Measurements from ENCODE around the gene HDAC4. TPM values are rescaled to one million over a fixed set of nuclear protein-coding genes. Genes with fewer than 3 reads are reported as not detected.

HDAC4 gene
- total RNA-seq, 1 experiment from 2014 or later: 47.6 TPM

DNA sequence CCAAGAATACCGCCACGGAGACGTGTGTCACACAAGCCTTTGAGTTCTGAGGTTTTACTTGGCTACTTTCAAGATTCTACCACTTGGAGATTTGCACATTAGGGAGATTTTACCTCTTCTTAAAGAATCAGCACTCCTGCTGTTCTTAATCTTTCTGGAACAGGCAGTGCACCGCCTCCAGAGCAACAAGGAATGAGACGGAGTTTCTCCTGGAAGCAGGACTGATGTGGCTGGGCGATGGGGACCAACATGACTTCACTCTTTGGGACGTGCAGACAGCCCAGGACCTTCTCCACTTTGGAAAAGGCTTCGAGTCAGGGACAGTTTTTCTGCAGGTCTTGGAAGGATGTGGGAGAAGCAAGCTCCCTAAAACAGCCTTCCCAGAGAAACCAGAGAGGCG, 255.2 kb downstream of the HDAC4 start:
- Histone ChIP-seq H3K27ac (ENCODE audit: low read depth, low read length) (no peak overlapping the region), H3K27me3 (ENCODE audit: insufficient read depth, low read length) (no peaks in the 10 kb centered on the region), H3K4me2 (ENCODE audit: low read length) (no peak overlapping the region), H3K4me3 (replicated peaks in 1 of 2; ENCODE audit: low read depth in 1 of 2, low read length in 2 of 2) (no peak overlapping the region), H3K9me3 (ENCODE audit: control insufficient read depth in 1 of 2, insufficient read depth in 1 of 2, low read depth in 1 of 2, low read length in 2 of 2) (no peaks in the 10 kb centered on the region), H3K9me2 (ENCODE audit: insufficient read depth) (no peaks in the 10 kb centered on the region), H3K4me1 (ENCODE audit: control insufficient read depth in 1 of 2, insufficient read depth in 2 of 2, low read length in 2 of 2) (peaks cover 0 to 8% of the 10 kb centered on the region in 2 experiments; a peak in 1 of 4 replicates), H2AFZ (ENCODE audit: low read depth, low read length, poor library complexity, severe bottlenecking) (no peak overlapping the region), H3K36me3 (ENCODE audit: control insufficient read depth in 1 of 2, insufficient read depth in 2 of 2, low read length in 2 of 2) (peaks cover 0 to 11% of the 10 kb centered on the region in 2 experiments; a peak in 3 of 4 replicates), H4K20me1 (ENCODE audit: insufficient read depth) (no peaks in the 10 kb centered on the region), H3K9ac (ENCODE audit: low read length) (no peak overlapping the region), H3K79me2 (ENCODE audit: insufficient read depth, low read length) (no peaks in the 10 kb centered on the region)
- intact Hi-C loops (cut with micrococcal nuclease): no loop called here
- BruUV-seq (replicated peaks): no TSS peak
- DNase-seq (ENCODE audit: low read depth, low spot score) (no peak), ATAC-seq (no peak)
- RAD21 ChIA-PET (ENCODE audit: low non-redundant PET in 1 of 2, low total read pairs in 2 of 2, uncharacterized antibody in 2 of 2, unreplicated experiment in 2 of 2): no interaction called here
- CTCF ChIA-PET: no interaction called here
- POLR2A ChIA-PET: no interaction called here
- TF ChIP-seq SRF (IDR thresholded peaks at IDR 0.05; ENCODE audit: low read depth) (no peak), JUND (IDR thresholded peaks at IDR 0.05) (no peak), POLR2AphosphoS5 (IDR thresholded peaks at IDR 0.05; ENCODE audit: low read depth, low read length) (no peak), ELF1 (IDR thresholded peaks at IDR 0.05; ENCODE audit: borderline replicate concordance, low read depth) (no peak), EZH2 (IDR thresholded peaks at IDR 0.05) (no peak)
- TF ChIP-seq, protein P1, sequence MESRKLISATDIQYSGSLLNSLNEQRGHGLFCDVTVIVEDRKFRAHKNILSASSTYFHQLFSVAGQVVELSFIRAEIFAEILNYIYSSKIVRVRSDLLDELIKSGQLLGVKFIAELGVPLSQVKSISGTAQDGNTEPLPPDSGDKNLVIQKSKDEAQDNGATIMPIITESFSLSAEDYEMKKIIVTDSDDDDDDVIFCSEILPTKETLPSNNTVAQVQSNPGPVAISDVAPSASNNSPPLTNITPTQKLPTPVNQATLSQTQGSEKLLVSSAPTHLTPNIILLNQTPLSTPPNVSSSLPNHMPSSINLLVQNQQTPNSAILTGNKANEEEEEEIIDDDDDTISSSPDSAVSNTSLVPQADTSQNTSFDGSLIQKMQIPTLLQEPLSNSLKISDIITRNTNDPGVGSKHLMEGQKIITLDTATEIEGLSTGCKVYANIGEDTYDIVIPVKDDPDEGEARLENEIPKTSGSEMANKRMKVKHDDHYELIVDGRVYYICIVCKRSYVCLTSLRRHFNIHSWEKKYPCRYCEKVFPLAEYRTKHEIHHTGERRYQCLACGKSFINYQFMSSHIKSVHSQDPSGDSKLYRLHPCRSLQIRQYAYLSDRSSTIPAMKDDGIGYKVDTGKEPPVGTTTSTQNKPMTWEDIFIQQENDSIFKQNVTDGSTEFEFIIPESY (IDR thresholded peaks at IDR 0.05; ENCODE audit: extremely low read depth, insufficient replicate concordance, low read length): no peak
- TF ChIP-seq, protein P2, sequence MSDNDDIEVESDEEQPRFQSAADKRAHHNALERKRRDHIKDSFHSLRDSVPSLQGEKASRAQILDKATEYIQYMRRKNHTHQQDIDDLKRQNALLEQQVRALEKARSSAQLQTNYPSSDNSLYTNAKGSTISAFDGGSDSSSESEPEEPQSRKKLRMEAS (IDR thresholded peaks at IDR 0.05): no peak

DNA sequence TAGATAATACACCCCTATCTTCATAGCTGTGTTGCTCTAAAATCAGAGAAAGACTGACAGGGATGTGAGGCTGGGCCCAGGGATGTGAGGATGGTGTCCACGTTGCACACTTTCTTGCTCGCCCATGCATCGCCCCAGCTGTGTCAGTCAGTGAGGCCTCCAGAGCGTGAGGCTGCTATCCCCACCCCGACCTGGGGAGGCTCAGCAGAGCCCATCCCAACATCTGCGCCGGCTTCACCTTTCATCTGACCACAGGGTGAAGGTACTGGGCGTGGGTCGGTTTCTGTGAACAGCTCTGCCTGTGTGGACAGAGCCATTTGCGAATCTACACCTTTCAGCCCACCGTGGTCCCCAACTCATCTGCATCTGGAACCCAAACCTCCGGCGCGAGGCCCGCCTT, 255.7 kb downstream of the HDAC4 start:
- BruUV-seq (replicated peaks): no TSS peak
- RAD21 ChIA-PET (ENCODE audit: low non-redundant PET in 1 of 2, low total read pairs in 2 of 2, uncharacterized antibody in 2 of 2, unreplicated experiment in 2 of 2): no interaction called here
- ATAC-seq: peak; percentile 43; the same call in 1 of the 2 replicates
- Histone ChIP-seq H4K20me1 (ENCODE audit: insufficient read depth) (no peaks in the 10 kb centered on the region), H3K4me2 (ENCODE audit: low read length) (no peak overlapping the region), H3K4me3 (replicated peaks in 1 of 2; ENCODE audit: low read depth in 1 of 2, low read length in 2 of 2) (no peak overlapping the region), H3K27ac (ENCODE audit: low read depth, low read length) (no peak overlapping the region), H3K79me2 (ENCODE audit: insufficient read depth, low read length) (no peaks in the 10 kb centered on the region), H3K9me3 (ENCODE audit: control insufficient read depth in 1 of 2, insufficient read depth in 1 of 2, low read depth in 1 of 2, low read length in 2 of 2) (no peaks in the 10 kb centered on the region), H3K27me3 (ENCODE audit: insufficient read depth, low read length) (no peaks in the 10 kb centered on the region), H2AFZ (ENCODE audit: low read depth, low read length, poor library complexity, severe bottlenecking) (no peak overlapping the region), H3K36me3 (ENCODE audit: control insufficient read depth in 1 of 2, insufficient read depth in 2 of 2, low read length in 2 of 2) (peaks cover 0 to 11% of the 10 kb centered on the region in 2 experiments; a peak in 3 of 4 replicates), H3K9ac (ENCODE audit: low read length) (no peak overlapping the region), H3K4me1 (ENCODE audit: control insufficient read depth in 1 of 2, insufficient read depth in 2 of 2, low read length in 2 of 2) (peaks cover 0 to 4% of the 10 kb centered on the region in 2 experiments; a peak in 1 of 4 replicates), H3K9me2 (ENCODE audit: insufficient read depth) (no peaks in the 10 kb centered on the region)
- no peak for DNase-seq (ENCODE audit: low read depth, low spot score)
- POLR2A ChIA-PET: no interaction called here
- intact Hi-C loops (cut with micrococcal nuclease): no loop called here
- CTCF ChIA-PET: no interaction called here
- no peak for TF ChIP-seq SRF (IDR thresholded peaks at IDR 0.05; ENCODE audit: low read depth)
- TF ChIP-seq RAD21 (IDR thresholded peaks at IDR 0.05; ENCODE audit: low read depth): no peak
- TF ChIP-seq EGR1 (IDR thresholded peaks at IDR 0.05; ENCODE audit: low read depth): no peak
- no peak for TF ChIP-seq CEBPB (IDR thresholded peaks at IDR 0.05; ENCODE audit: low read depth)
- no peak for TF ChIP-seq EZH2phosphoT487 (IDR thresholded peaks at IDR 0.05; ENCODE audit: borderline replicate concordance)
- TF ChIP-seq, protein P1 (IDR thresholded peaks at IDR 0.05; ENCODE audit: extremely low read depth, insufficient replicate concordance, low read length): no peak
- no peak for TF ChIP-seq ZNF274 (IDR thresholded peaks at IDR 0.05; ENCODE audit: low read depth, low read length)
- TF ChIP-seq, protein P3, sequence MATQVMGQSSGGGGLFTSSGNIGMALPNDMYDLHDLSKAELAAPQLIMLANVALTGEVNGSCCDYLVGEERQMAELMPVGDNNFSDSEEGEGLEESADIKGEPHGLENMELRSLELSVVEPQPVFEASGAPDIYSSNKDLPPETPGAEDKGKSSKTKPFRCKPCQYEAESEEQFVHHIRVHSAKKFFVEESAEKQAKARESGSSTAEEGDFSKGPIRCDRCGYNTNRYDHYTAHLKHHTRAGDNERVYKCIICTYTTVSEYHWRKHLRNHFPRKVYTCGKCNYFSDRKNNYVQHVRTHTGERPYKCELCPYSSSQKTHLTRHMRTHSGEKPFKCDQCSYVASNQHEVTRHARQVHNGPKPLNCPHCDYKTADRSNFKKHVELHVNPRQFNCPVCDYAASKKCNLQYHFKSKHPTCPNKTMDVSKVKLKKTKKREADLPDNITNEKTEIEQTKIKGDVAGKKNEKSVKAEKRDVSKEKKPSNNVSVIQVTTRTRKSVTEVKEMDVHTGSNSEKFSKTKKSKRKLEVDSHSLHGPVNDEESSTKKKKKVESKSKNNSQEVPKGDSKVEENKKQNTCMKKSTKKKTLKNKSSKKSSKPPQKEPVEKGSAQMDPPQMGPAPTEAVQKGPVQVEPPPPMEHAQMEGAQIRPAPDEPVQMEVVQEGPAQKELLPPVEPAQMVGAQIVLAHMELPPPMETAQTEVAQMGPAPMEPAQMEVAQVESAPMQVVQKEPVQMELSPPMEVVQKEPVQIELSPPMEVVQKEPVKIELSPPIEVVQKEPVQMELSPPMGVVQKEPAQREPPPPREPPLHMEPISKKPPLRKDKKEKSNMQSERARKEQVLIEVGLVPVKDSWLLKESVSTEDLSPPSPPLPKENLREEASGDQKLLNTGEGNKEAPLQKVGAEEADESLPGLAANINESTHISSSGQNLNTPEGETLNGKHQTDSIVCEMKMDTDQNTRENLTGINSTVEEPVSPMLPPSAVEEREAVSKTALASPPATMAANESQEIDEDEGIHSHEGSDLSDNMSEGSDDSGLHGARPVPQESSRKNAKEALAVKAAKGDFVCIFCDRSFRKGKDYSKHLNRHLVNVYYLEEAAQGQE (IDR thresholded peaks at IDR 0.05; ENCODE audit: low read depth): no peak
